Esophagus muscularis mucosa (tissue), 4 donors: ENCODE measurements around the gene PLCH2. TPM values are rescaled to one million over a fixed set of nuclear protein-coding genes. Genes with fewer than 3 reads are reported as not detected.

Experiments
- DNase-seq: peaks from one replicate; pipeline ENCODE4 v3.0.0-alpha.2; 2017; ENCODE audit errors: extremely low spot score
- H3K27ac ChIP-seq, 4 donors: fragments of 200-600 bp; sonication (generic); replicated peaks in 1 of 4; 1 replicate in 3 of 4; 2 replicates in 1 of 4; pipeline ENCODE4 v1.5.1; 2016 to 2019; ENCODE audit warnings: mild to moderate bottlenecking in 1 of 4
- H3K27me3 ChIP-seq, 4 donors: fragments of 200-600 bp; sonication (generic); one replicate each; pipeline versions ENCODE4 v1.5.1 to v1.6.0; 2016 to 2019
- H3K36me3 ChIP-seq, 4 donors: fragments of 200-600 bp; sonication (generic); one replicate each; pipeline ENCODE4 v1.5.1; 2016 to 2019
- H3K4me1 ChIP-seq, 4 donors: fragments of 200-600 bp; sonication (generic); one replicate each; pipeline ENCODE4 v1.5.1; 2016 to 2019
- H3K4me3 ChIP-seq, 4 donors: fragments of 200-600 bp; sonication (generic); 1 replicate in 2 of 4; 2 replicates in 2 of 4; pipeline ENCODE4 v1.5.1; 2016 to 2019; ENCODE audit warnings: mild to moderate bottlenecking in 4 of 4, moderate library complexity in 1 of 4
- H3K9me3 ChIP-seq, 4 donors: fragments of 200-600 bp; sonication (generic); 1 replicate in 3 of 4; 2 replicates in 1 of 4; pipeline ENCODE4 v1.5.1; 2016 to 2019
- EP300 ChIP-seq: sonication (generic); formaldehyde crosslinking; IDR thresholded peaks from one replicate; pipeline ENCODE4 v1.6.1; 2017; ENCODE audit warnings: antibody characterized with exemption
- POLR2A ChIP-seq: fragments of 450-650 bp; IDR thresholded peaks from one replicate; pipeline ENCODE4 v1.6.1; 2017; ENCODE audit warnings: antibody characterized with exemption, moderate library complexity, mild to moderate bottlenecking, low read depth
- POLR2AphosphoS5 ChIP-seq, 2 donors: sonication (generic); formaldehyde crosslinking; IDR thresholded peaks; one replicate each; pipeline ENCODE4 v1.6.1; 2017; ENCODE audit warnings: antibody characterized with exemption in 2 of 2
- WGBS: methylation state at CpG from one replicate; pipeline ENCODE4 v1.1.5; 2018; 5-methylcytosine and 5-hydroxymethylcytosine counted together
- intact Hi-C: fragments of 100-400 bp; cut with DNase I; formaldehyde crosslinking; loops from one replicate; pipeline ENCODE4 v1.15.1; 2023
- total RNA-seq, 4 donors: library from RNA; depleted of rRNA; stranded (reverse); fragments of >200 nt; gene quantifications; one replicate each; pipeline versions ENCODE4 v1.1.0 to v1.2.1, GENCODE V29; 2016
- TF ChIP-seq, protein P1 (sequence below), 3 experiments: fragments of 200-600 bp in 2 of 3; fragments of 450-650 bp in 1 of 3; sonication (generic) in 2 of 3; IDR thresholded peaks; one replicate each; pipeline ENCODE4 v1.5.1; 2017 to 2019; ENCODE audit warnings: antibody characterized with exemption in 3 of 3, mild to moderate bottlenecking in 2 of 3, moderate library complexity in 1 of 3

The PLCH2 gene
- total RNA-seq, 4 donors from 2014 or later: 0.06 to 0.42 (median 0.26) TPM

- Histone ChIP-seq H3K36me3 (peaks cover 40 to 51% (median 48%) of the 10 kb centered on the region in 4 donors), H3K4me3 (no peak overlapping the region), H3K27ac (no peak overlapping the region), H3K4me1 (peaks cover 3 to 35% (median 28%) of the 10 kb centered on the region in 4 donors), H3K9me3 (no peaks in the 10 kb centered on the region), H3K27me3 (peaks cover 0 to 41% (median 23%) of the 10 kb centered on the region in 4 donors)
- no peak for DNase-seq
- 35% methylated on average over 8 of the region's 15 CpGs for WGBS
- intact Hi-C loops: no loop called here
- TF ChIP-seq EP300 (no peak), POLR2A (no peak)
- TF ChIP-seq, protein P1, sequence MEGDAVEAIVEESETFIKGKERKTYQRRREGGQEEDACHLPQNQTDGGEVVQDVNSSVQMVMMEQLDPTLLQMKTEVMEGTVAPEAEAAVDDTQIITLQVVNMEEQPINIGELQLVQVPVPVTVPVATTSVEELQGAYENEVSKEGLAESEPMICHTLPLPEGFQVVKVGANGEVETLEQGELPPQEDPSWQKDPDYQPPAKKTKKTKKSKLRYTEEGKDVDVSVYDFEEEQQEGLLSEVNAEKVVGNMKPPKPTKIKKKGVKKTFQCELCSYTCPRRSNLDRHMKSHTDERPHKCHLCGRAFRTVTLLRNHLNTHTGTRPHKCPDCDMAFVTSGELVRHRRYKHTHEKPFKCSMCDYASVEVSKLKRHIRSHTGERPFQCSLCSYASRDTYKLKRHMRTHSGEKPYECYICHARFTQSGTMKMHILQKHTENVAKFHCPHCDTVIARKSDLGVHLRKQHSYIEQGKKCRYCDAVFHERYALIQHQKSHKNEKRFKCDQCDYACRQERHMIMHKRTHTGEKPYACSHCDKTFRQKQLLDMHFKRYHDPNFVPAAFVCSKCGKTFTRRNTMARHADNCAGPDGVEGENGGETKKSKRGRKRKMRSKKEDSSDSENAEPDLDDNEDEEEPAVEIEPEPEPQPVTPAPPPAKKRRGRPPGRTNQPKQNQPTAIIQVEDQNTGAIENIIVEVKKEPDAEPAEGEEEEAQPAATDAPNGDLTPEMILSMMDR (IDR thresholded peaks at IDR 0.05): no peak
These were observed 30.9 kb downstream of the PLCH2 start for GRCh38 chr1:2506901-2507565.

GRCh38 chr1:2507744-2508155, 31.7 kb downstream of the PLCH2 start:
- H3K4me3 ChIP-seq: no peak overlapping the region
- no peak overlapping the region for H3K27ac ChIP-seq
- 73% methylated on average over 2 of the region's 6 CpGs for WGBS
- TF ChIP-seq POLR2A: no peak
- no peak for TF ChIP-seq EP300
- peaks cover 0 to 34% (median 19%) of the 10 kb centered on the region in 4 donors for H3K27me3 ChIP-seq
- intact Hi-C loops: no loop called here
- DNase-seq: no peak
- H3K4me1 ChIP-seq: peaks cover 3 to 35% (median 28%) of the 10 kb centered on the region in 4 donors
- no peaks in the 10 kb centered on the region for H3K9me3 ChIP-seq
- peaks cover 47 to 59% (median 55%) of the 10 kb centered on the region in 4 donors for H3K36me3 ChIP-seq

DNA sequence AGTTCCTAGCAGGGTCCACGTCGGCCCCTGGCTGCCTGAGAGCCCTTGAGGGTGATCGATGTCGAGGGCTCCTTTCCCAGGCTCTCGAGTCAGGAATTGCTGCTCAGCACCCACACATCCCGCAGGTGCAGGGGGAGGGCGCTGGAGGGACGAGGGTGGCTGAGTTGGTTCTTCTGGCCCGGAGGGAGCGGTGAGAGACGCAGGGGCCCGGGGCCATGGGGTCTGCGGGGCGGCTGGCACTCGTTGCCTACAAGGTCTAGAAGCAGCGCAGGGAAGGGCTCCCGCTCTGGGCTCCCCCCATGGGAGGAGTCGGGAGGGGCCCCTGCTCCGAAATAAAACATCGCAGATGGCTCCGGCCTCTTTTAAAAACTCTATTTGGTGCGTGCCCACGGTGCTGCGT, 32.1 kb downstream of the PLCH2 start:
- intact Hi-C loops: no loop called here
- H3K36me3 ChIP-seq: peaks cover 51 to 63% (median 59%) of the 10 kb centered on the region in 4 donors
- WGBS: 93% methylated on average over 19 of the region's 24 CpGs

GRCh38 chr1:2508751-2509150, 32.7 kb downstream of the PLCH2 start:
- Histone ChIP-seq H3K27me3 (peaks cover 0 to 24% (median 11%) of the 10 kb centered on the region in 4 donors), H3K4me1 (peaks cover 3 to 30% (median 25%) of the 10 kb centered on the region in 4 donors), H3K9me3 (no peaks in the 10 kb centered on the region), H3K27ac (no peak overlapping the region), H3K4me3 (no peak overlapping the region), H3K36me3 (peaks cover 57 to 69% (median 65%) of the 10 kb centered on the region in 4 donors)
- intact Hi-C loops: no loop called here
- DNase-seq: no peak
- TF ChIP-seq EP300: no peak
- TF ChIP-seq, protein P1 (IDR thresholded peaks at IDR 0.05): no peak
- no peak for TF ChIP-seq POLR2A
- TF ChIP-seq POLR2AphosphoS5 (IDR thresholded peaks at IDR 0.05): no peak
- WGBS: 85% methylated on average over 17 of the region's 29 CpGs

More for the DNA sequence above, 32.1 kb downstream of the PLCH2 start:
- peaks cover 0 to 30% (median 15%) of the 10 kb centered on the region in 4 donors for H3K27me3 ChIP-seq
- TF ChIP-seq POLR2A (no peak), POLR2AphosphoS5 (IDR thresholded peaks at IDR 0.05) (peak in 1 of 2 donors; percentile 4)
- no peak for DNase-seq
- H3K4me3 ChIP-seq: no peak overlapping the region
- no peak overlapping the region for H3K27ac ChIP-seq
- peaks cover 3 to 33% (median 27%) of the 10 kb centered on the region in 4 donors for H3K4me1 ChIP-seq
- H3K9me3 ChIP-seq: no peaks in the 10 kb centered on the region

- H3K27ac ChIP-seq: no peak overlapping the region
- intact Hi-C loops: no loop called here
- 86% methylated on average over 9 of the region's 11 CpGs for WGBS
- no peaks in the 10 kb centered on the region for H3K9me3 ChIP-seq
- peaks cover 3 to 21% (median 16%) of the 10 kb centered on the region in 4 donors for H3K4me1 ChIP-seq
- no peak overlapping the region for H3K4me3 ChIP-seq
- peaks cover 65 to 77% (median 73%) of the 10 kb centered on the region in 4 donors for H3K36me3 ChIP-seq
- no peak for DNase-seq
- H3K27me3 ChIP-seq: peaks cover 0 to 15% (median 3%) of the 10 kb centered on the region in 4 donors
- TF ChIP-seq EP300 (no peak), POLR2AphosphoS5 (IDR thresholded peaks at IDR 0.05) (no peak), POLR2A (no peak)
- TF ChIP-seq, protein P1 (IDR thresholded peaks at IDR 0.05): no peak
These were observed 33.5 kb downstream of the PLCH2 start for GRCh38 chr1:2509589-2509988.
